Neural progenitor cell (in vitro differentiated cells): ENCODE results near the gene ZNF683. TPM values are rescaled to one million over a fixed set of nuclear protein-coding genes. Genes with fewer than 3 reads are reported as not detected.

Experiments used
- DNase-seq: peaks from one replicate; pipeline ENCODE4 v3.0.0-alpha.2; 2016; ENCODE audit warnings: low spot score
- H2AFZ ChIP-seq: fragments of 200-600 bp; sonication (generic); replicated peaks from 2 replicates; pipeline ENCODE4 v1.6.1; 2016; ENCODE audit warnings: antibody characterized with exemption
- H3F3A ChIP-seq: fragments of 200-600 bp; sonication (generic); 2 replicates; pipeline ENCODE4 v1.6.1; 2016; ENCODE audit warnings: antibody characterized with exemption, low read depth
- H3K27ac ChIP-seq: fragments of 200-600 bp; sonication (generic); 2 replicates; pipeline ENCODE4 v1.5.1; 2016; ENCODE audit warnings: mild to moderate bottlenecking
- H3K27me3 ChIP-seq: fragments of 200-600 bp; sonication (generic); 2 replicates; pipeline ENCODE4 v1.6.1; 2016; ENCODE audit warnings: mild to moderate bottlenecking, moderate library complexity
- H3K36me3 ChIP-seq: fragments of 200-600 bp; sonication (generic); 2 replicates; pipeline ENCODE4 v1.5.1; 2016
- H3K4me1 ChIP-seq: fragments of 200-600 bp; sonication (generic); 2 replicates; pipeline ENCODE4 v1.6.1; 2016; ENCODE audit warnings: mixed run types
- H3K4me2 ChIP-seq: fragments of 200-600 bp; sonication (generic); 2 replicates; pipeline ENCODE4 v1.6.1; 2016
- H3K4me3 ChIP-seq: fragments of 200-600 bp; sonication (generic); 2 replicates; pipeline ENCODE4 v1.5.1; 2016
- H3K79me2 ChIP-seq: fragments of 200-600 bp; sonication (generic); 2 replicates; pipeline ENCODE4 v1.6.1; 2016; ENCODE audit warnings: low read depth
- H3K9ac ChIP-seq: fragments of 200-600 bp; sonication (generic); 2 replicates; pipeline ENCODE4 v1.6.1; 2016
- H3K9me3 ChIP-seq: fragments of 200-600 bp; sonication (generic); 2 replicates; pipeline ENCODE4 v1.5.1; 2016; ENCODE audit warnings: low read depth
- H4K20me1 ChIP-seq: fragments of 200-600 bp; sonication (generic); 2 replicates; pipeline ENCODE4 v1.6.1; 2016; ENCODE audit warnings: low read depth
- H3K27ac Mint-ChIP-seq: 3 replicates; pipeline ENCODE4 v1.8.0; 2021; ENCODE audit warnings: mixed read lengths
- H3K27me3 Mint-ChIP-seq: 2 replicates; pipeline ENCODE4 v1.8.0; 2022; ENCODE audit warnings: low read depth, mild to moderate bottlenecking, inconsistent platforms, moderate library complexity, mixed read lengths; ENCODE audit not compliant: insufficient read depth
- H3K36me3 Mint-ChIP-seq: 3 replicates; pipeline ENCODE4 v1.8.0; 2021; ENCODE audit warnings: mixed read lengths
- H3K4me1 Mint-ChIP-seq: 3 replicates; pipeline ENCODE4 v1.8.0; 2021; ENCODE audit warnings: mixed read lengths
- H3K4me3 Mint-ChIP-seq: 3 replicates; pipeline ENCODE4 v1.8.0; 2021; ENCODE audit warnings: mild to moderate bottlenecking, moderate library complexity, mixed read lengths
- H3K9me3 Mint-ChIP-seq: 3 replicates; pipeline ENCODE4 v1.8.0; 2020; ENCODE audit warnings: mixed read lengths
- CTCF ChIP-seq: fragments of 200-600 bp; sonication (generic); IDR thresholded peaks from 2 replicates; pipeline ENCODE4 v1.5.1; 2017; ENCODE audit warnings: antibody characterized with exemption, mild to moderate bottlenecking
- EZH2 ChIP-seq: fragments of 200-600 bp; sonication (generic); IDR thresholded peaks from 2 replicates; pipeline ENCODE4 v1.6.1; 2017; ENCODE audit warnings: antibody characterized with exemption, mild to moderate bottlenecking, moderate library complexity
- EZH2phosphoT487 ChIP-seq: fragments of 200-600 bp; sonication (generic); IDR thresholded peaks from 2 replicates; pipeline ENCODE4 v1.6.1; 2017; ENCODE audit warnings: antibody characterized with exemption
- total RNA-seq: library from RNA; depleted of rRNA; stranded (reverse); fragments of >200 nt; gene quantifications from 2 replicates; pipeline ENCODE4 v1.2.3, GENCODE V29; 2015; ENCODE audit warnings: low replicate concordance

ZNF683 gene
- total RNA-seq, 1 donor from 2014 or later, result not detected

GRCh38 chr1:26384076-26384475 is 11.5 kb upstream of the ZNF683 start:
- no peak for TF ChIP-seq EZH2
- TF ChIP-seq CTCF, result no peak
- TF ChIP-seq EZH2phosphoT487, result no peak
- no peak for DNase-seq
- no peak overlapping the region for H3K4me3 Mint-ChIP-seq
- H3K4me2 ChIP-seq, result no peak overlapping the region
- no peaks in the 10 kb centered on the region for H3K36me3 Mint-ChIP-seq
- H3K9me3 ChIP-seq, result no peaks in the 10 kb centered on the region
- no peaks in the 10 kb centered on the region for H3K36me3 ChIP-seq
- H3K4me1 Mint-ChIP-seq, result peaks cover 11% of the 10 kb centered on the region
- no peaks in the 10 kb centered on the region for H3K27me3 ChIP-seq
- H3K4me1 ChIP-seq, result peaks cover 4% of the 10 kb centered on the region
- H2AFZ ChIP-seq, result no peak overlapping the region
- H3K9me3 Mint-ChIP-seq, result no peaks in the 10 kb centered on the region
- H3K79me2 ChIP-seq, result no peaks in the 10 kb centered on the region
- peaks cover 5% of the 10 kb centered on the region for H3F3A ChIP-seq
- H3K4me3 ChIP-seq, result no peak overlapping the region
- H4K20me1 ChIP-seq, result no peaks in the 10 kb centered on the region
- no peak overlapping the region for H3K9ac ChIP-seq
- H3K27ac ChIP-seq, result no peak overlapping the region
- no peak overlapping the region for H3K27ac Mint-ChIP-seq
- H3K27me3 Mint-ChIP-seq, result peaks cover 2% of the 10 kb centered on the region

- no peak overlapping the region for H3K27ac Mint-ChIP-seq
- Histone ChIP-seq H3K4me2 (no peak overlapping the region), H3K36me3 (no peaks in the 10 kb centered on the region), H3F3A (no peaks in the 10 kb centered on the region), H3K9ac (no peak overlapping the region), H2AFZ (no peak overlapping the region), H4K20me1 (no peaks in the 10 kb centered on the region), H3K4me1 (no peaks in the 10 kb centered on the region), H3K27ac (no peak overlapping the region), H3K4me3 (no peak overlapping the region), H3K79me2 (no peaks in the 10 kb centered on the region), H3K27me3 (no peaks in the 10 kb centered on the region), H3K9me3 (no peaks in the 10 kb centered on the region)
- H3K27me3 Mint-ChIP-seq, result peaks cover 7% of the 10 kb centered on the region
- no peaks in the 10 kb centered on the region for H3K36me3 Mint-ChIP-seq
- no peaks in the 10 kb centered on the region for H3K9me3 Mint-ChIP-seq
- H3K4me1 Mint-ChIP-seq, result peaks cover 5% of the 10 kb centered on the region
- TF ChIP-seq CTCF, result no peak
- TF ChIP-seq EZH2phosphoT487, result no peak
- TF ChIP-seq EZH2, result no peak
- no peak overlapping the region for H3K4me3 Mint-ChIP-seq
- DNase-seq, result no peak
Measured at GRCh38 chr1:26378879-26379251, 6.3 kb upstream of the ZNF683 start.

GRCh38 chr1:26378088-26378878 is 5.7 kb upstream of the ZNF683 start:
- peaks cover 7% of the 10 kb centered on the region for H3K27me3 Mint-ChIP-seq
- no peak overlapping the region for H3K4me3 Mint-ChIP-seq
- H3K4me1 Mint-ChIP-seq, result peaks cover 11% of the 10 kb centered on the region
- Histone ChIP-seq H3K9me3 (no peaks in the 10 kb centered on the region), H3K9ac (no peak overlapping the region), H3K27me3 (no peaks in the 10 kb centered on the region), H3F3A (no peaks in the 10 kb centered on the region), H2AFZ (no peak overlapping the region), H3K4me2 (no peak overlapping the region), H3K4me1 (no peaks in the 10 kb centered on the region), H3K36me3 (no peaks in the 10 kb centered on the region), H4K20me1 (no peaks in the 10 kb centered on the region), H3K79me2 (no peaks in the 10 kb centered on the region), H3K4me3 (no peak overlapping the region), H3K27ac (no peak overlapping the region)
- TF ChIP-seq EZH2 (no peak), CTCF (no peak), EZH2phosphoT487 (no peak)
- no peak overlapping the region for H3K27ac Mint-ChIP-seq
- no peaks in the 10 kb centered on the region for H3K9me3 Mint-ChIP-seq
- H3K36me3 Mint-ChIP-seq, result no peaks in the 10 kb centered on the region
- no peak for DNase-seq
